T47D (cell line): ENCODE results near the gene OR8B4.
"Not testable (repeated sequence)": the region's sequence is repeated elsewhere in the genome, so short reads cannot be mapped to it uniquely, and the experiment has no call there.

ENCODE experiments used
- DNase-seq, 2 experiments: peaks; one replicate each; pipeline versions ENCODE4 v3.0.0 to v3.0.0-alpha.2; 2011 to 2012; ENCODE audit warnings: low read depth in 1 of 2, low spot score in 1 of 2
- JUND ChIP-seq: IDR thresholded peaks from 2 replicates; pipeline ENCODE4 v1.6.1; 2012; ENCODE audit warnings: low read depth
- in situ Hi-C: cut with HindIII; loops from 2 replicates; pipeline ENCODE4 v1.10.0; 2016; ENCODE audit warnings: low sequenced_read_pairs, low pct_unique_long_range_greater_than_20kb

OR8B4 gene

GRCh38 chr11:124424384-124424921 lies at the start of gene OR8B4:
Gene OR8B4, minus strand, starts transcription at chr11:124424871. Its CDS starts 0 bp downstream, at chr11:124424871.
- TF ChIP-seq JUND, result no peak
- in situ Hi-C loops, result no loop called here
- no peak for DNase-seq

- in situ Hi-C loops, result no loop called here
- no peak for DNase-seq
- no peak for TF ChIP-seq JUND
These were observed 49.4 kb upstream of the OR8B4 start for GRCh38 chr11:124474079-124474478.

- no peak for TF ChIP-seq JUND
These were observed 48.8 kb upstream of the OR8B4 start for GRCh38 chr11:124473476-124473875.

GRCh38 chr11:124470561-124471227 lies 46.0 kb upstream of the OR8B4 start:
- DNase-seq, result no peak
- no peak for TF ChIP-seq JUND
- in situ Hi-C loops, result no loop called here

More at GRCh38 chr11:124473476-124473875, 48.8 kb upstream of the OR8B4 start:
- in situ Hi-C loops, result no loop called here
- DNase-seq, result no peak

GRCh38 chr11:124467381-124467927 lies 42.8 kb upstream of the OR8B4 start:
- TF ChIP-seq JUND, result no peak
- no peak for DNase-seq
- in situ Hi-C loops, result no loop called here

- no peak for TF ChIP-seq JUND
- no peak for DNase-seq
- in situ Hi-C loops, result no loop called here
These were observed 40.7 kb upstream of the OR8B4 start for GRCh38 chr11:124465368-124465767.

- TF ChIP-seq JUND, result no peak
- in situ Hi-C loops, result no loop called here
- DNase-seq, result no peak
These were observed 39.3 kb upstream of the OR8B4 start for GRCh38 chr11:124463990-124464389.

GRCh38 chr11:124463324-124463723 lies 38.7 kb upstream of the OR8B4 start:
- in situ Hi-C loops, result no loop called here
- TF ChIP-seq JUND, result no peak
- no peak for DNase-seq

- in situ Hi-C loops, result no loop called here
- DNase-seq, result no peak
These were observed 35.8 kb upstream of the OR8B4 start for GRCh38 chr11:124460459-124460858.

GRCh38 chr11:124459379-124459778 lies 34.7 kb upstream of the OR8B4 start:
- DNase-seq, in situ Hi-C loops: not testable (repeated sequence)

More at GRCh38 chr11:124460459-124460858, 35.8 kb upstream of the OR8B4 start:
- no peak for TF ChIP-seq JUND

- in situ Hi-C loops, result no loop called here
- no peak for DNase-seq
- no peak for TF ChIP-seq JUND
These were observed 29.9 kb upstream of the OR8B4 start for GRCh38 chr11:124454552-124454951.

- no peak for TF ChIP-seq JUND
- in situ Hi-C loops, result no loop called here
- no peak for DNase-seq
These were observed 22.2 kb upstream of the OR8B4 start for GRCh38 chr11:124446916-124447315.

- TF ChIP-seq JUND, result no peak
- no peak for DNase-seq
- in situ Hi-C loops, result no loop called here
These were observed 21.0 kb upstream of the OR8B4 start, which contains the start of gene OR8B8 for GRCh38 chr11:124445646-124446150. Gene OR8B8, minus strand, starts transcription at chr11:124445696. Its CDS starts 4,611 bp downstream, at chr11:124441085.
